ENCODE data around the gene MAST4. TPM values are rescaled to one million over a fixed set of nuclear protein-coding genes. Genes with fewer than 3 reads are reported as not detected.

MAST4 gene
- polyA plus RNA-seq, 1 donor = 10.6 TPM

DNA sequence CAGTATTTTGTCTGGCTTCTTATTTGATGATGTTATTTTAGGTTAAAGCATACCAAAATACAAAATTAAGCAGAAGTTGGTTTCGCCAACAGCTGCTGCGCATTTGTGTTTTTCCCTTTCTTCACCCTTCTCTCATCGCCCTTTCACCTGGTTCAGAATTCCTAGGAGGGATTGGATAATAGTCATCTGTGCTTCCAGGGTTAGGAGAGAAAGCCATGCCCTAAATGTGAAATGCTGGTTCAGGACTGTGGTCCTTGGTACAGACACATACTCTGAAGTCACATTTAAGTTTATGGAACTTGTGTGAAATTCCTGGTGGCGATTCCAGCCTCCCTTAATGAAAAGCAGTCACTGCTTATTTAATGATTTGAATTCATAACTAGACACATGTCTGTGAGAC lies 7.7 kb downstream of the MAST4 start:
- no peak for DNase-seq (ENCODE audit: low read depth)

DNA sequence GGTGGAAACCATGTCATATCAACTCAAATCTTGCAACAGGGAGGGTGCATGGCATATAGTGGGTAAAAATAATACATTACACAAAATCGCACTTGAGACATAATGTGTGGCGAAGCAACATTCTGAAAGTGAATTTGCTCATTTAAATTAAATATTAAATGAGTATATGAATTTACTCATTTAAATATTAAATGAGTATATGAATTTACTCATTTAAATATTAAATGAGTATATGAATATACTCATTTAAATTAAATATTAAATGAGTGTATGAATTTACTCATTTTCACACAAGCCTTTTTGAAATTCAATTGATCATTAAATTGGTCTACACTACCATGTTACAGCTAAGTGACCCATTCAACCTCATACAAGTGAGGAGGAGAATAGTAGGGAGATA lies 10.5 kb downstream of the MAST4 start:
- DNase-seq (ENCODE audit: low read depth) = no peak

DNA sequence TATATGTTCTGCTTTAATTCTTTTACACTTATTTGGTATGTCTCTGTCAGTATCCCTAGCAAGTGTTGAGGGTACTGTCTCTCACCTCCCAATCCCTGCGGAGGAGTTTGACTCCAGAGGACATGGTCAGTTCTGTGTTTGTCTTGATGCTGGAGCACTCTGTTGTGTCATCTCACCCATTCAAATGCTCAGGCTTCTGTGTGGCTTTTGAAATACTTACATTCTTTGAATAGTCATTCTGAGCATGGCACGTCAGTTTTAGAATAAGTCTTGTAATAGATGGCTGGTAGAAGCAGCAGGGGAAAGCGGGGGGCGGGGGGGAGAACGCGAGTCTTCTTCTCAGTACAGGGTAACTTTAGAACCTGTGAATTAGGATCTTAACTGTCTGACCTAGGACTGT lies 12.3 kb downstream of the MAST4 start:
- DNase-seq (ENCODE audit: low read depth) = no peak

DNA sequence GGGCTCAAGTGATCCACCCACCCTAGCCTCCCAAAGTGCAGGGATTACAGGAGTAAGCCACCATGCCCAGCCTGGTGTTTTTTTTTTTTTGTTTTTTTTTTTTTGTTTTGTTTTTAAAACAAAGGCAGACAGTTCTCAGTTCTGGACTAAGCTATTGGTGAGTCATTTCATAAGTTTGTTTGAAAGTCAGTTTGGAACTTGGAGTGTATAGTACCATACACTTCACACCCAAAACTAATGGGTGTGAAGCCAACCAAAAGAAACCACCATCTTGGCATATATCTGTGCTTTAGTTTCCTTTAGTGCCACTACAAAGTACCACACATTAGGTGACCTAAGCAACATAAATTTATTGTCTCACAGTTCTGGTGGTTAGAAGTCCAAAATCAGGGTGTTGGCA lies 13.4 kb downstream of the MAST4 start:
- no peak for DNase-seq (ENCODE audit: low read depth)

DNA sequence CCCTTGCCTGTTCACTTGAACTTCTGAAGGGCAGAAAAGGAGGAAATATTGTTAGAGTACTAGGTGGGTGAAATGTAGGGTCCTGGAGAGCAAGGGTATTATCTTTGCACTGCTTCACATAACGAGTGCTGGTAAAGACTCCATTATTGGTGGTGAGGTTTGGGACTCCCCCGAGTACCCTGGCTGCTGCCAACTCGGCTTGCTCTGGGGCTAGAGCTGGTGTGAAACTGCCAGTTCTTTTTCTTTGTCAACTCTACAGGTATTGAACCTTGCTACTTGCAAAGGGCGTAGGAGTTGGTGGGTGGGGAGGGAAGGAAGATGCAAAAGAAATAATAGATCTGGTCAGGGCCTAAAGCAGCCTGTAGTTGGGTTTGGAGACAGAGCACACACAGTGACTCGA lies 16.0 kb downstream of the MAST4 start:
- no peak for DNase-seq (ENCODE audit: low read depth)

DNA sequence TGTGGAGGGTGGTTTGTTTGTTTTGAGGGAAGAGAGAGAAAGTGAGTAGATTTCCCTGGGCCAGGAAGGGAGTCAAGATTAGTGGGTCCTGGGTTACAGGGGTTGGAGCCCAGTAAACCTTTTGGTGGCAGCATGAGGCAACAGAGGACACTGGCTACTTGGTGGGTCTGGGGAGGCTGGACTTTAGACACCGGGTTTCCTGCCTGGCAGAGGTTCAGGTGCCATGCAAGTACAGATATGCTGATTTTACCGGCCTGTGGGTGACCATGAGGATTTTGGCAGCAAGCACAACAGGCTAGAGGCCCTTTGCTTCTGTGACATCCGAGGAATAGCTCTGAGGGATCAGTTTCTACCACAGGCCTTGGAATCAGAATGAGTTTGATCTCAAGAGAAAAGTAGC lies 18.9 kb downstream of the MAST4 start:
- no peak for DNase-seq (ENCODE audit: low read depth)

DNA sequence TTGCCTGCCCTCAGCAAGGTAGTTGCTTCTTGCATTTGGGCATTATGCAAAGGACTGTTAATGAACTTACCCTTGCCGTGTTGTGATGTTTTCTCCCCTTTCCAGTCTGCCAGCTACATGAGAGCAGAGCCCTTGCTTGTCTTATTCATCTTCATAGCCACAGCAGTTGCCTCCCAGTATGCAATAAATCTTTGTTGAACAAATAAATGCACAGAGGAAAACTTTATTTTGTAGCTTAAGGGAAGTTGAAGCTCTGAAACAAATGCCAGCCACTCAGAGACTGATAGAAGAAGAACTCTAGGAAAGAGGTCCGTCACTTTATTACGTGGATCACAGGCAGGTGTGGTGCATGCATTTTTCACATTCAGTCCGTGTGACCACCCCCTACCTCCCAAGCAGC lies 19.7 kb downstream of the MAST4 start:
- DNase-seq (ENCODE audit: low read depth) = no peak

DNA sequence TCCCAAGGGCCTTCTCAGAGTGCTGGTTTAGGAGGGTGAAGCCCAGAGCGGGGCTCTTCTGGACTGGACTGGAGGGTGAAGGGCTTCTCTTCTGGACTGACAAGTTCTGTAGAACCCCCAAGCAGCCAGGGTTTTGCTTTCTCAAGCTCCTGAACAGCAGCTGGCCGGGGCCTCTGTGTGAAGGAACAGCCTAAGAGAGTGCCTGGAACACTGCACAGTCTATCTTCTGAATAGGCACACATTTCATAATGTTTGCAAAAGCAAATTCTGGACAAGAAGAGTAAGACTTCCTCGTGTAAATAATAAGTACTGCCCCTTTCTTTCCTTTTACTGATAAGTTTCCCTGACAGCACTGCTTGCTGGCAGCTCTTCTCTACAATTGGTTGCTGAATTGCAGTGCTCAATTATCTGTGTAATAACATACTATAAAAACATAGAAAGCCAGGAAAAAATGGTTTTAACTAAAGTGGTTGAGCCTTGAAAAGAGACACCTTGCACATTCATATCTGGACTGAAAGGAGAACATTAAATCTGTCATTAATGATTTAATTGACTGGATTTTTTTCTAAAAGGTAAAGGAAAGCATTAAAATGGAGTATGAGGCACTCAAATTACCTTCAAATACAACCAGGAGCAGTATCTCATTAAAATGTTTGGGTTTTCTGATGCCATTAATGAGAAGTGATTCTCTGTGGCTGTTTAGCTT lies 20.5 kb downstream of the MAST4 start:
- DNase-seq (ENCODE audit: low read depth) = no peak

DNA sequence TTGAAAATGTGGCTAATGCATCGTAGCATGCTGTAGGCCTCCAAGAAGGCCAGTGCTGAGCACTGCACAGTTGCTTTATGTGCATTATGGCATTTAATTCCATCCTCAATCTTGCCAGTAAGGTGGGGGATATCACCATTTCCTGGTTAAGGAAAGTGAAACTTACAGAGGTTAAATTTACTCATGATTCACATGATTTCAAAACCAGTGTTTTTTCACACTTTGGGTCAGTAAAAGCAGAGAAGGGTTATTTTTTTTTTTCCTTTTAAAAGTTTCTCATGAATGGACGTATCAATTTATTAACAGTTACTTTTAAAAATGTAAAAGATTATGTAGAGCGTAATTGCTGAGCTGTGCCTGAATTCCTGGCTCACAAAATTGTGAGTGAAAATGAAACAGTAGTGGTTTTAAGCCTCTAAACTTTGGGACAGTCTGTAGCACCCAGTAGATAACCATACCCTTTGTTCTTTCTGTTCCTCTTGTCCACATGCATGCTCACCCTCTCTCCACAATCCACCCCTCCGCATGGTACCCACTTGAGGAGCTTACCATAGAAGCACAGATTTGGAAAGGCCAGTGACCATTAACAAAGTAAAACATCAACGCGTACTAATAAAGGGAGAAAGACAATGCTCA lies 21.2 kb downstream of the MAST4 start:
- DNase-seq (ENCODE audit: low read depth) = no peak

DNA sequence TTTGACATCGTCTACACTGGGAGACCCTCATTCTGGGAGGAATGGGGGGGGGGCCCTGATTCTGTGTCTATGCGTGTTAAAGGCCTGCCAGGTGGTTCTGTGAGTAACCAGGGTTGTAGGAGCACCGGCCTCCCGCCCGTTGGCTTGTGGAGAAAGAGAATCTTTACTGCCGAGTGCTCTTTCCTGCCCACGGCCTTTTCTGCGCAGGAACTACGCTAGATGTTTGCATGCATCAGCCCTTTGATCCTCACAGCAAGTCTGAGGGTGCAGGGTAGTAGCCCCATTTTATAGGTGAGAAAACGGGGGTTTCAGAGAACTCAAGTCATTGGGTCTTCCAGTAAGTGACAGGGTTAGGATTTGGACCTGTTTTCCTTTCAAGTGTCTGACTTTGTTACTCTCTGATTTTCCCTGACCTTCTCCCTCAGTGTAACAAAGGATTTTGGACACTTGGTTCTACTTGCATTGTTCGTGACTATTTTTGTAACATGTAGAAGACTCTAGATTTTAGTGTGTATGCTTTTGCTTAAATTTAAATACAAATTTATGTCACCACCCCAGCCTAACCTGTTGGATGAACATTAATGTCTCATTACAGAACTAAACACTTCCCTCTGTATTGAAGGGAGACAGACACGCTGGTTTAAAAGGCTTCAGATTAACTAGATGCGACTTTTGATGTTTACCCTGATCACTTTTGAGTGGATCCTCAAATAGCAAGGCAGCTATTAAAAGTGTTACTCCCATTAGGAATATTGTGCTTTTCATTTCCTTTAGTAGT lies 22.0 kb downstream of the MAST4 start:
- no peak for DNase-seq (ENCODE audit: low read depth)

DNA sequence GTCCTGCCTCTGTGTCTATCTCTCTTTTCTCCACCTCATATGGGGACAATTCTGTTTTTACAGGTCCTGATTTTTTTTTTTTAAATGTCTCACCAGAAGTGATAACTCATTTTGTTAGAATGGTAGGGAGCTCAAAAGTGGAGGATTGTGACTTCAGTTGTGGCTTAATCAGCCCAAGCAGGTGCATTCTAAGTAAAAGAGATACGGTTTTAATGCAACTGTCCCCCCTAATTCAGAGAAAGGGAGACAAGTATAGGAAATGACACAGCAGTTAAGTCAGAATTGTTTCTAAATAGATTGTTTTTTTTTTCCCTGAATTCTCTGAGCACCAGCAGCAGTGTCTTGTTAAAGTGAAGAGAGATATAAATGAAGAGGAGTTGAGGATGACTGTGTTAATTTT lies 24.5 kb downstream of the MAST4 start:
- no peak for DNase-seq (ENCODE audit: low read depth)

DNA sequence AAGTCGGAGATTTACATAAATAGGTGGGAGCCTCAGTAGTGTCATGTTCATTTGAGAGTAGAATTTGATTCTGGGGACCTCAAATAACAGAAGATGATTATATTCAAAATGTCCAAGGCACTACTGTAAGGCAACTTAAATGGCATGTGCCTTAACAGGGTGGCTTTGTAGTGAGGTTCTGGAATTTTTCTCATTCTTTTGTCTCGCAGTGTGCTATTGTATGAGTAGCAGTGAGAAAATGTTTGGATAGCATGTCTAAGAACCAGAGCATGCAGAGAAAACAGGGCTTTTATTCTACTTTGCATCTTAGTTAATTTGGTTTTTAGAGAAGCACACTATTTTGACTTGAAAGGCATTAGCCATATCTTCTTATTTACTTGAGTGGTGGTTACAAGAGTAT lies 25.0 kb downstream of the MAST4 start:
- no peak for DNase-seq (ENCODE audit: low read depth)

DNA sequence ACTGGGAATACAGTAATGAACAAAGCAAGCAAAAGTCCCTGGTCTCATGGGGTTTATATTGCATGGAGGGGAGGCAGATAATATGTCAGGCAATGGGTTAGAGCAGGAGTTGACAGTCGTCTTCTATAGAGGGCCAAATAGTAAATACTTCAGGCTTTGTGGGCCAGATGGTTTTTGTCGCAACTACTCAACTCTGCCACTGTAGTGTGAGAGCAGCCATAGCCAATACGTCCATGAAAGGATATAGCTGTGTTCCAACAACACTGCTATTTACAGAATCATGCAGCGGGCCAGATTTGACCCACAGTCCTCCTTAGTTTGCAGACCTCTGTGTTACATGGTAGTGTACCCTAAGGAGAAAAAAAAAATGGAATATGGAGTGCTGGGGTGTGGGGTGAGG lies 25.5 kb downstream of the MAST4 start:
- no peak for DNase-seq (ENCODE audit: low read depth)

DNA sequence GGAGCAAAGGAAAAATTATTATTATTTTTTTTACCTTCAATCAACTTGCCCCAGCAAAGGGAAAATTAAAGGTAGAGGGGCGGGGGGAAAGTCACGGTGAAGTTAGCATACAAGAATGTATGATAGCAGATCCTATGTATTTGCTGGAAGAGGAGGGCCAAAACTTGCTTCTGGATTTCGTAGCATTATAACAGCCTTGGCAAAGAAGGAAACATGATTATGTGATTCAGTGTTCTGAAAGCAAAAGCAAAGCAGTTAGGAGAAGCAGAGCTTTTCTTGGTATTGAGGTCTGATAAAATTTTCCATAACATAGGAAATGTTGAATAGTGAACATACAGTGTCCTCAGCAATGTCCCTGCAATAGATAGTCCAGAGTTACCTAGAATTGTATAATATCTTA lies 32.4 kb downstream of the MAST4 start:
- DNase-seq (ENCODE audit: low read depth) = no peak

DNA sequence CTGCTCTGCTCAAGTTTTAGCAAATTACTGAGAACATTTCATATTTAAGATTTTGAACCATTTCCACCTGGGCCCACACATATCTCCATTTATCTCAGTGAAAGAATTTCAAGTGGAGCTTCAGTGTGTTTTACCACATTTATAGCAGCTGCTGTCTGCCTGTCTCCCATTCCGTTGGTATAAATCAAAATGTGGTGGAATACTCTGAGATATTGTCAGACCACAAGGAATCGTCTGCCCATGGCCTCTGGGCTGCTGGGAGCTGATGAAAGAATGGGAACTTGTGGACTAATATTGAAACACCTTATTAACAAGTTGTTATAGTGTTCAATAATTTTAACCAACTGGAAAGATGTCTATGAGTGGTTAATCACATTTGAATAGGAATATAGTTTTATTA lies 33.3 kb downstream of the MAST4 start:
- no peak for DNase-seq (ENCODE audit: low read depth)

DNA sequence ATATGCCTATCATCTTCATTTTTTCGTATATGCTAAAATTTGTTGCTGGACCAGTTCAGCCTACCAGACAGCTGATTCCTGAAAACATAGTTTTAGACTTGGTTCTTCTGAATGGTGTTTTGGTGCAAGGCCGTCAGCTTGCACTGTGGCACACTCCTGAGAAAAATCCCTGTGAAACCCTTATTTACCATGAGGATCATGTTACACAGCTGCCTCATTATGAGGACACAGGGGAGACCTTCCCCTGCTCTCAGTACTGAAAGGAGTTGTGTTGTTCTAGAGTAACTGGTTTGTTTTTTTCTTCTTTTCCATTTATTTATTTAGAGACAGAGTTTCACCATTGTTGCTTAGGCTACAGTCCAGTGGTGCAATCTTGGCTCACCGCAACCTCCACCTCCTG lies 37.6 kb downstream of the MAST4 start:
- no peak for DNase-seq (ENCODE audit: low read depth)

DNA sequence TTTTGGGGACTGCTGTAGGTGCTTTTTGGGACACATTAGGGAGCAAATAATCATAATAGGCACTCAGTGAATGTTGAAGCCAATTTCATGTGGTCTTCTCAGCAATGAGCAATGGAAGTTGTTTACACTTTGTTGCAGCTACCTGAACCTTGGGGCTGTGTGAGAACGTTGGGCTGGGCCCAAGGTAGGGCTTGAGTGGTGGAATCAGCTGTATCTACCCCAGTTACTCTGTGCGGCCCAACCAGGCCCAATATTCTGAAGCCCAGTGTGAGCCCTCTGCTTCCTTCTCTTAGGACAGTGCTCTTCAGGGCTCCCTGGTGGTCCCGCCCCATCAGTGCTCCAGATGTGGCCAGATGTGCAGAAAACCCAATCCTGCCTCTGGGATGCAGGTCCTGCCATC lies 38.4 kb downstream of the MAST4 start:
- DNase-seq (ENCODE audit: low read depth) = no peak

DNA sequence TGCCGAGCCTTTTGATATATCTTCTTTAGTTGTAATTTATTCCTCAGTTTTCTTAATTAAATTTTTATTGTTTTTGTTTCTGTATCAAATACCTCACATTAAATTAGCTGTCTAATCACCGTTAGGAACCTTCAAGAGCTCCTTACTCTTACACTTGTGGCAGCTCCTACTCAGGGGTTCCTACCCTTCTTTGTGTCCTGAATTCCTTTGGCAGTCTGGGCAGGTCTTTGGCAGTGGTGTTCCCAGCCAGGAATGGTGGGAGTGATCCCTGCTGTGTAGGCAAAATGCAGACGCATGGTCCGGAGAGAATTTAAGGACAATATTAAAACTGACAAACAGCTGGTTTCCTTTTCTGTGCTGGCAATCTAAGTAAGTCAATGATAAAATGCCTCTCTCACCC lies 41.8 kb downstream of the MAST4 start:
- no peak for DNase-seq (ENCODE audit: low read depth)

DNA sequence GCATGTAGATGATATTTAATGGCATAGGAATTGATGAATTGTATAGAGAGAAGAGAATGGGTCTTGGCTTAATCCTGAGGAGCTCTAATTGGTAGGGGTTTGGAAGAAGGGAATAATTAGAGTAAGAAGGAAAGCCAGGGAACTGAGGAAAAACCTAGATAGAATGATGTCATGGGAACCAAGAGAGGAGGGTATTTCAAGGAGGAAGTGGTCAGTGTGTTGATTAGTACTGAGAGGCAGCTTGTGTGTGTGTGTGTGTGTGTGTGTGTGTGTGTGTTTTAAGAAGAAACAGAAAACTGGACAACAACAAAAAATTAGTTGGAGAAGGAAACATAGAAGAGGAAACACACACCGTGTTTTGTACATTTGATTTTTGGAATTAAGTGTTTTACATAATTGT lies 42.8 kb downstream of the MAST4 start:
- DNase-seq (ENCODE audit: low read depth) = no peak

DNA sequence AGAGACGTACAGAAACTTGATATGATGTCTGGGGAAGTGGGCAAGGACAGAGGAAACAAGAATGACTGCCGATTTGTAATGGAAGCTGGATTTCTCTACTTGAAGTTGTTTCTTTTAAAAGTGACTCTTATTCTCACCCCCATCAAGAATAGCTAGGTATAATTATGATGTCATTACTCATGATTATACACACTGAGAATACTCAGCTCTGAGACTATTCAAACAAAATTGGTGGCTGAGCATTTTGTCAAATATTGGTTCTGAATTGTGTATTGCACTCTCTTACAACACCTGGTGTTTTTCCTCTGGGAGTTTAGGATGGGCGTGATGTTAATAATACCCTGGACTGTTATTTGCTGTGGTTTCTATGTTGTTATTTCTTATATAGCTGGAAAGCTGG lies 46.3 kb downstream of the MAST4 start:
- DNase-seq (ENCODE audit: low read depth) = no peak

DNA sequence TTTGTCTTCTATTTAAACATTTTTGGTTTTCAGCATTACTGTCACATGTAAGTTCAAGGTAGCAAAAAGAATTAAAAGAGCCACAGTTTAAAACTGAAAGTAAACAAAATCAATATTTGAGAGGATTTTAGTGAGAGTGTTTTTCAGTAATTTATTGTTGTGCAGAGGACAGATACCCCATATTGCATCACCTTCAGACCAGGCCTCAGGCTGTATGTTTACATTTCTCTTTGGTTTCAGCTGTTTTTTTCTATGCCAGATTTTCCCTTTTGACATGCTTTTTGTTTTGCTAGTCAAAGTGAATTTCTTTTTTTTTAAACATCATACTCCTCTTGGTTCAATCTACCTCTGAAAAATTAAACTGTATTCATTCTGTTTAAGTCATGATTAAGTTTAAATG lies 47.2 kb downstream of the MAST4 start:
- DNase-seq (ENCODE audit: low read depth) = no peak

DNA sequence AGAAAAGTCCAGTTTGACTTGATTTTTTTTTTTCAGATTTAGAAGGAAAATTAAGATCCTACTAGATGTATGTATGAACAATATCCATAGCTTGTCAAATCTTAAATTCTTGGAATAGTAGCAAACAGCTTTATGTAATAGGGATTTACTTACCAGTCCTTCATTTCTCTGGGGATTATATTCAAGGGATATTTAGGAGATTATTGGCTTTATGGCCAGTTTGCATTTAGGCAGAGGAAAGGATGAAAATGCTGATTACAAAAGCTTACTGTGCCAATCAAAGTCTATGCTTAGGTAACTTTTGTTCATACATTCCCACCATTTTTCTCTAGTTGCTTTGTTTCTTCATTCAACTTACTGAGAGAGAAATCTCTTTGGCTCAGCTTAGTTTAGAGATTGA lies 47.9 kb downstream of the MAST4 start:
- DNase-seq (ENCODE audit: low read depth) = no peak

DNA sequence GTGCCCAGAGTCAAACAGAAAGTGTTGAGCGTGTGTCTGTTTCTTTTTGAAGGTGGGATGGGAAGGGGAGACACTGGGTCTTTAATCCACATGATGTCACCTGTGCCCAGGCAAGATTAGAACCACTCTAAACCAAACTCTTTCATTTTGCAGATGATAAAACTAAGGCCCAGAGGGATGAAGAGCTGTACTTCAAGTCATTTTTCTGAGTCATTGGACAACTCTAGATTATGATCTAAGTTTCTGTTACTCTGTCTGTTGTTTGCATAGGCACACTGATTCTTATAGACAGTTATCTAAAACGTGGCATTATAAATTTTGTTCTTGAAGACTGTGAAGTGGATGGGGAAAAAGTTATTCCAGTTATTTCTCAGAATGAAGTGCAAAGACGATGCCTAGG lies 48.8 kb downstream of the MAST4 start:
- DNase-seq (ENCODE audit: low read depth) = no peak
